Keratinocyte (primary cell): ENCODE data around the gene JMJD1C. TPM values are rescaled to one million over a fixed set of nuclear protein-coding genes. Genes with fewer than 3 reads are reported as not detected.

Experiments used
- DNase-seq: peaks from one replicate; pipeline ENCODE4 v3.0.0-alpha.2; 2011; ENCODE audit warnings: low read depth, missing footprints, low spot score
- FAIRE-seq: peaks from 2 replicates; lab custom pipeline; 2011; peaks lifted over from hg19 to GRCh38; lab: Jason Lieb, UNC
- H2AFZ ChIP-seq: 2 replicates; pipeline ENCODE4 v1.6.0; 2012; ENCODE audit warnings: low read length, control low read depth, inconsistent platforms; ENCODE audit not compliant: control insufficient read depth
- H3K27ac ChIP-seq: 2 replicates; pipeline ENCODE4 v1.5.1; 2011; ENCODE audit warnings: low read length; ENCODE audit not compliant: control insufficient read depth, insufficient read depth
- H3K27me3 ChIP-seq: 3 replicates; pipeline ENCODE4 v1.6.0; 2011; ENCODE audit warnings: low read length; ENCODE audit not compliant: control insufficient read depth, insufficient read depth; ENCODE audit errors: extremely low read depth
- H3K36me3 ChIP-seq, 2 experiments: 2 replicates in 1 of 2; 3 replicates in 1 of 2; pipeline ENCODE4 v1.5.1; 2011; ENCODE audit warnings: low read length in 2 of 2, mild to moderate bottlenecking in 1 of 2; ENCODE audit not compliant: control insufficient read depth in 2 of 2, insufficient read depth in 2 of 2; ENCODE audit errors: extremely low read depth in 1 of 2
- H3K4me1 ChIP-seq: 3 replicates; pipeline ENCODE4 v1.5.1; 2011; ENCODE audit warnings: low read length; ENCODE audit not compliant: control insufficient read depth, insufficient read depth; ENCODE audit errors: extremely low read depth
- H3K4me2 ChIP-seq: 3 replicates; pipeline ENCODE4 v1.6.0; 2011; ENCODE audit warnings: low read depth, low read length; ENCODE audit not compliant: control insufficient read depth, insufficient read depth; ENCODE audit errors: extremely low read depth
- H3K4me3 ChIP-seq, 3 experiments: fragments of 200-600 bp in 1 of 3; sonication (generic) in 1 of 3; 2 replicates in 2 of 3; 3 replicates in 1 of 3; pipeline ENCODE4 v1.5.1; 2011 to 2016; ENCODE audit warnings: low read length in 3 of 3, mild to moderate bottlenecking in 3 of 3, control low read depth in 2 of 3, inconsistent platforms in 1 of 3, low read depth in 1 of 3, mixed read lengths in 1 of 3, mixed run types in 1 of 3, moderate library complexity in 1 of 3; ENCODE audit not compliant: control insufficient read depth in 2 of 3, insufficient read depth in 2 of 3; ENCODE audit errors: extremely low read depth in 1 of 3
- H3K79me2 ChIP-seq: 2 replicates; pipeline ENCODE4 v1.6.0; 2012; ENCODE audit warnings: low read length; ENCODE audit not compliant: control insufficient read depth, insufficient read depth
- H3K9ac ChIP-seq: 3 replicates; pipeline ENCODE4 v1.6.0; 2011; ENCODE audit warnings: low read length; ENCODE audit not compliant: control insufficient read depth, insufficient read depth; ENCODE audit errors: extremely low read depth
- H3K9me1 ChIP-seq: 3 replicates; pipeline ENCODE4 v1.6.0; 2011; ENCODE audit warnings: low read length; ENCODE audit not compliant: control insufficient read depth, insufficient read depth; ENCODE audit errors: extremely low read depth
- H3K9me3 ChIP-seq: 2 replicates; pipeline ENCODE4 v1.5.1; 2012; ENCODE audit warnings: low read depth, low read length; ENCODE audit not compliant: control insufficient read depth
- H4K20me1 ChIP-seq: 3 replicates; pipeline ENCODE4 v1.6.0; 2011; ENCODE audit warnings: low read length; ENCODE audit not compliant: control insufficient read depth, insufficient read depth; ENCODE audit errors: extremely low read depth
- CTCF ChIP-seq, 3 experiments: IDR thresholded peaks in 1 of 3; conservative IDR thresholded peaks in 1 of 3; optimal IDR thresholded peaks in 1 of 3; 2 replicates in 2 of 3; 3 replicates in 1 of 3; pipeline versions ENCODE3 to v1.5.1; 2011; ENCODE audit warnings: low read length in 3 of 3, mild to moderate bottlenecking in 3 of 3, moderate library complexity in 2 of 3, control low read depth in 1 of 3, inconsistent platforms in 1 of 3; ENCODE audit not compliant: insufficient read depth in 2 of 3; ENCODE audit errors: extremely low read depth in 1 of 3
- EZH2 ChIP-seq: IDR thresholded peaks from one replicate; pipeline ENCODE4 v1.6.1; 2012; ENCODE audit warnings: inconsistent platforms, mild to moderate bottlenecking, low read length, moderate library complexity
- dilution Hi-C: fragments of 300-500 bp; cut with MboI; formaldehyde crosslinking; loops from one replicate; pipeline ENCODE4 v1.7.0; 2020; ENCODE audit warnings: low sequenced_read_pairs; ENCODE audit not compliant: extremely low pct_ligation_motif_present
- polyA plus RNA-seq, 5 experiments: library from polyadenylated mRNA; depleted of rRNA in 3 of 5; stranded (reverse) in 3 of 5; stranded (forward) in 1 of 5; unstranded in 1 of 5; fragments of >200 nt; gene quantifications; 1 replicate in 1 of 5; 2 replicates in 3 of 5; 3 replicates in 1 of 5; pipeline versions ENCODE4 v1.2.1 to v1.2.3, GENCODE V29; 2011 to 2012; ENCODE audit warnings: missing spikeins in 2 of 5, low read depth in 1 of 5, low replicate concordance in 1 of 5

JMJD1C gene
- polyA plus RNA-seq, 1 donor (not counting 4 experiments of a cell fraction or from before 2014, with no cell fraction given) = 38.2 TPM

GRCh38 chr10:63424576-63424975, 41.2 kb downstream of the JMJD1C start:
- Histone ChIP-seq H3K4me3 (no peak overlapping the region), H3K36me3 (no peaks in the 10 kb centered on the region), H3K79me2 (peaks cover 87% of the 10 kb centered on the region), H4K20me1 (no peaks in the 10 kb centered on the region), H3K9ac (no peak overlapping the region), H2AFZ (no peak overlapping the region), H3K9me1 (peaks cover 5% of the 10 kb centered on the region), H3K27ac (no peak overlapping the region), H3K27me3 (no peaks in the 10 kb centered on the region), H3K4me1 (peaks cover 9% of the 10 kb centered on the region), H3K4me2 (no peak overlapping the region), H3K9me3 (no peaks in the 10 kb centered on the region)
- FAIRE-seq (no peak), DNase-seq (no peak)
- TF ChIP-seq CTCF (optimal IDR thresholded peaks at IDR 0.05 in 1 of 3, IDR thresholded peaks at IDR 0.05 in 1 of 3, conservative IDR thresholded peaks at IDR 0.05 in 1 of 3; ENCODE audit: extremely low read depth in 1 of 3, insufficient read depth in 2 of 3, low read length in 3 of 3) = no peak
- no peak for TF ChIP-seq EZH2
- dilution Hi-C loops = no loop called here

- dilution Hi-C loops = no loop called here
- H3K27me3 ChIP-seq = no peaks in the 10 kb centered on the region
- FAIRE-seq (no peak), DNase-seq (no peak)
- H3K79me2 ChIP-seq = peaks cover 84% of the 10 kb centered on the region
- no peak overlapping the region for H3K27ac ChIP-seq
- no peak overlapping the region for H2AFZ ChIP-seq
- no peak overlapping the region for H3K9ac ChIP-seq
- H4K20me1 ChIP-seq = no peaks in the 10 kb centered on the region
- H3K4me3 ChIP-seq = no peak overlapping the region
- H3K4me2 ChIP-seq = no peak overlapping the region
- no peak for TF ChIP-seq EZH2
- TF ChIP-seq CTCF (optimal IDR thresholded peaks at IDR 0.05 in 1 of 3, IDR thresholded peaks at IDR 0.05 in 1 of 3, conservative IDR thresholded peaks at IDR 0.05 in 1 of 3; ENCODE audit: extremely low read depth in 1 of 3, insufficient read depth in 2 of 3, low read length in 3 of 3) = no peak
- peaks cover 3% of the 10 kb centered on the region for H3K9me1 ChIP-seq
- no peaks in the 10 kb centered on the region for H3K9me3 ChIP-seq
- no peaks in the 10 kb centered on the region for H3K4me1 ChIP-seq
- H3K36me3 ChIP-seq = no peaks in the 10 kb centered on the region
Measured at GRCh38 chr10:63423494-63423893, 42.3 kb downstream of the JMJD1C start.
